Skeletal muscle tissue (tissue), 4 donors: Measurements from ENCODE around the gene PAXX. TPM values are rescaled to one million over a fixed set of nuclear protein-coding genes. Genes with fewer than 3 reads are reported as not detected.

Source experiments
- H3K27ac ChIP-seq: one replicate; pipeline ENCODE4 v1.7.0; 2013; ENCODE audit warnings: mild to moderate bottlenecking, low read depth, low read length, inconsistent platforms
- H3K27me3 ChIP-seq, 3 donors: one replicate each; pipeline ENCODE4 v1.7.0; 2013; ENCODE audit warnings: low read length in 3 of 3; ENCODE audit not compliant: control insufficient read depth in 3 of 3, insufficient read depth in 3 of 3
- H3K36me3 ChIP-seq, 3 donors: one replicate each; pipeline ENCODE4 v1.7.0; 2013; ENCODE audit warnings: low read length in 3 of 3; ENCODE audit not compliant: control insufficient read depth in 3 of 3, insufficient read depth in 3 of 3
- H3K4me1 ChIP-seq, 3 donors: one replicate each; pipeline ENCODE4 v1.7.0; 2013; ENCODE audit warnings: low read length in 3 of 3, mild to moderate bottlenecking in 3 of 3; ENCODE audit not compliant: control insufficient read depth in 3 of 3, insufficient read depth in 3 of 3
- H3K4me3 ChIP-seq, 3 donors: one replicate each; pipeline ENCODE4 v1.7.0; 2013; ENCODE audit warnings: low read length in 3 of 3
- H3K9ac ChIP-seq, 3 donors: one replicate each; pipeline ENCODE4 v1.7.0; 2013; ENCODE audit warnings: low read length in 3 of 3, mild to moderate bottlenecking in 3 of 3, moderate library complexity in 2 of 3, low read depth in 1 of 3
- H3K9me3 ChIP-seq, 3 donors: one replicate each; pipeline ENCODE4 v1.7.0; 2013; ENCODE audit warnings: low read length in 3 of 3; ENCODE audit not compliant: control insufficient read depth in 3 of 3
- total RNA-seq: library from RNA; depleted of rRNA; stranded (reverse); fragments of >200 nt; gene quantifications from one replicate; pipeline ENCODE4 v1.2.3, GENCODE V29; 2014
- donor health status: Osteomylitis.

Gene PAXX
- total RNA-seq, 1 donor from 2014 or later = 2.1 TPM

- Histone ChIP-seq H3K4me3 (no peak overlapping the region), H3K9me3 (no peaks in the 10 kb centered on the region), H3K27me3 (no peaks in the 10 kb centered on the region), H3K36me3 (peaks cover 0 to 3% (median 2%) of the 10 kb centered on the region in 3 donors), H3K27ac (no peak overlapping the region), H3K4me1 (peaks cover 15 to 20% (median 17%) of the 10 kb centered on the region in 3 donors), H3K9ac (no peak overlapping the region)
Observed at GRCh38 chr9:137023157-137023556, 30.9 kb downstream of the PAXX start.

- H3K27ac ChIP-seq = no peak overlapping the region
Observed at GRCh38 chr9:137023583-137023991, 31.4 kb downstream of the PAXX start.

GRCh38 chr9:137025517-137025966 is 33.3 kb downstream of the PAXX start:
- Histone ChIP-seq H3K9ac (no peak overlapping the region), H3K27ac (no peak overlapping the region), H3K9me3 (no peaks in the 10 kb centered on the region), H3K4me3 (no peak overlapping the region), H3K27me3 (no peaks in the 10 kb centered on the region), H3K4me1 (peaks cover 25 to 34% (median 33%) of the 10 kb centered on the region in 3 donors), H3K36me3 (peaks cover 0 to 3% (median 0%) of the 10 kb centered on the region in 3 donors)

More at GRCh38 chr9:137023583-137023991, 31.4 kb downstream of the PAXX start:
- H3K4me3 ChIP-seq = no peak overlapping the region
- no peaks in the 10 kb centered on the region for H3K9me3 ChIP-seq
- peaks cover 0 to 3% (median 2%) of the 10 kb centered on the region in 3 donors for H3K36me3 ChIP-seq
- no peak overlapping the region for H3K9ac ChIP-seq
- H3K4me1 ChIP-seq = peaks cover 17 to 23% (median 20%) of the 10 kb centered on the region in 3 donors
- H3K27me3 ChIP-seq = no peaks in the 10 kb centered on the region

- Histone ChIP-seq H3K4me1 (peaks cover 25 to 37% (median 33%) of the 10 kb centered on the region in 3 donors), H3K27ac (no peak overlapping the region), H3K4me3 (peak overlapping the region in 1 of 3 donors; percentile 41)
Observed at GRCh38 chr9:137026384-137026783, 34.2 kb downstream of the PAXX start.

GRCh38 chr9:137026828-137027227 is 34.6 kb downstream of the PAXX start:
- Histone ChIP-seq H3K4me3 (peak overlapping the region; percentile 65 to 80 (median 77)), H3K36me3 (no peaks in the 10 kb centered on the region), H3K27me3 (no peaks in the 10 kb centered on the region), H3K9me3 (no peaks in the 10 kb centered on the region), H3K4me1 (peaks cover 25 to 39% (median 33%) of the 10 kb centered on the region in 3 donors), H3K9ac (peak overlapping the region; percentile 52 to 85 (median 75)), H3K27ac (no peak overlapping the region)

More at GRCh38 chr9:137026384-137026783, 34.2 kb downstream of the PAXX start:
- Histone ChIP-seq H3K27me3 (no peaks in the 10 kb centered on the region), H3K9ac (peak overlapping the region in 2 of 3 donors; percentile 20 to 57), H3K36me3 (no peaks in the 10 kb centered on the region), H3K9me3 (no peaks in the 10 kb centered on the region)

- Histone ChIP-seq H3K9me3 (no peaks in the 10 kb centered on the region), H3K9ac (peak within 1 kb of the TSS; percentile 52 to 85 (median 77)), H3K27ac (no peak within 1 kb of the TSS), H3K27me3 (no peaks in the 10 kb centered on the region), H3K4me1 (peaks cover 25 to 39% (median 33%) of the 10 kb centered on the region in 3 donors), H3K36me3 (no peaks in the 10 kb centered on the region), H3K4me3 (peak within 1 kb of the TSS; percentile 65 to 80 (median 77))
Observed at GRCh38 chr9:137027369-137028262, 35.4 kb downstream of the PAXX start, which contains the start of gene ABCA2. ABCA2 (minus strand) TSS chr9:137028237; CDS start chr9:137028140, 97 bp downstream.

GRCh38 chr9:137028263-137029057 is 36.2 kb downstream of the PAXX start:
- H3K9ac ChIP-seq = peak overlapping the region in 2 of 3 donors; percentile 77 to 79
- H3K9me3 ChIP-seq = no peaks in the 10 kb centered on the region
- H3K27ac ChIP-seq = no peak overlapping the region
- H3K4me1 ChIP-seq = peaks cover 25 to 39% (median 33%) of the 10 kb centered on the region in 3 donors
- H3K27me3 ChIP-seq = no peaks in the 10 kb centered on the region
- no peaks in the 10 kb centered on the region for H3K36me3 ChIP-seq
- H3K4me3 ChIP-seq = peak overlapping the region; percentile 59 to 74 (median 63)

- Histone ChIP-seq H3K4me1 (peaks cover 25 to 39% (median 33%) of the 10 kb centered on the region in 3 donors), H3K36me3 (no peaks in the 10 kb centered on the region), H3K9me3 (no peaks in the 10 kb centered on the region), H3K27ac (no peak overlapping the region), H3K9ac (peak overlapping the region in 2 of 3 donors; percentile 77 to 79), H3K4me3 (peak overlapping the region; percentile 35 to 74 (median 63)), H3K27me3 (peaks cover 0 to 3% (median 0%) of the 10 kb centered on the region in 3 donors)
Observed at GRCh38 chr9:137029058-137029936, 37.1 kb downstream of the PAXX start.

GRCh38 chr9:137030006-137030405 is 37.8 kb downstream of the PAXX start:
- Histone ChIP-seq H3K27me3 (peaks cover 0 to 10% (median 4%) of the 10 kb centered on the region in 3 donors), H3K9me3 (no peaks in the 10 kb centered on the region), H3K36me3 (no peaks in the 10 kb centered on the region), H3K9ac (no peak overlapping the region), H3K27ac (no peak overlapping the region), H3K4me3 (no peak overlapping the region), H3K4me1 (peaks cover 32 to 46% (median 38%) of the 10 kb centered on the region in 3 donors)
